GM19438 (cell line): ENCODE measurements around the gene NBAS.

ENCODE experiments used
- ATAC-seq: cut with Tn5 transposase; IDR thresholded peaks from one replicate; pipeline ENCODE4 v1.9.1; 2021; ENCODE audit warnings: low read depth; ENCODE audit not compliant: unreplicated experiment

The NBAS gene

DNA sequence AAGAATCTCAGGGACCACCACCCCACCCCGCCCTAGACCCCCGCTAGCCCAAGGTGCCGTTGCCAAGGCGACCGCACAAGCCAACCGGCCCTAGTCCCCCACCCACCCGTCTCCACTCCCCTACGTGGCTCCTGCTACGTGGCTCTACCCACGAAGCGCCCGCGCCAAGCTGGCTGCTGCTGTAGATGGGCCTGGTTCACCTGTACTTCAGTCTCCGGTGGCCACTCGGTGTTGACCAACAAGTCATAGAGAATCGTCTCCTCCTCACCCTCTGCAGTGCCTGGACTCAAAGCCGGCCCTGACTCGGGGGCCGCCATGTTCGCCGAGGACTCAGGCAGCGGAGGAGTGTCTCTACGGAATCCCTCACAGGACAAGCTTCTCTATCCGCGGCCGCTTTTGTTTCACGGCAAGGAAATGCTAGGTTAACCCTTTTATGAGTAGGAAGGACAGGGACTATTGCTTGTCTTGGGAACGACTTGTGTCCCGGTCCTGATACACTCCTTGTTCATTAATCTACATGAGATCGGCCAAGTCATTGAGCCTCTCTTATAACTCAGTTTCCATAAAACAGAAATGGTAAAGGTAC is at the start of gene NBAS:
Gene NBAS (minus strand): TSS at position 347 of the 586 bp plus-strand sequence. CDS start 30 bp downstream, at position 317.
- ATAC-seq: peak; percentile 84

DNA sequence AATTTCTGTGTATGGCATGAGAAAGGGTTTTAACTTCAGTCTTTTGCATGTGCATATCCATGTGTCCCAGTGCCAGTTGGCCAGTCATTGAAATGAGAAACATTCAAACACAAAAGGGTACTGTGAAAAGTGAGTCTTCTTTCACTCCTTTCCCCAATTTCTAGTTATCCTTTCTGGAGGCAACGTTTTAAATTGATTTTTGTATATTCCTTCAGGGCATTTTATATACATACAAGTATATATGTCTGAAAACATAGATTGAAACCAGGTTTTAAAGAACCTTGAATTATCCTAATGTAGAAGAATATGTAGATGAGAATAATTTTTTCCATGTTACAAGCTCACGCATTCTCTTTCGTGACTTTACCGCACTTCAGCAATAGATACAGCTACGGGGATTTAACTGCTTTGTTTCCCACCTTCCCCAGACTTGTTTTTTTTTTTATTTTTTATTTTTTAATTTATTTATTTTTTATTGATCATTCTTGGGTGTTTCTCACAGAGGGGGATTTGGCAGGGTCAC is 49.4 kb upstream of the NBAS start:
- no peak for ATAC-seq

GRCh38 chr2:15609341-15610042 is 48.4 kb upstream of the NBAS start:
- ATAC-seq: no peak

DNA sequence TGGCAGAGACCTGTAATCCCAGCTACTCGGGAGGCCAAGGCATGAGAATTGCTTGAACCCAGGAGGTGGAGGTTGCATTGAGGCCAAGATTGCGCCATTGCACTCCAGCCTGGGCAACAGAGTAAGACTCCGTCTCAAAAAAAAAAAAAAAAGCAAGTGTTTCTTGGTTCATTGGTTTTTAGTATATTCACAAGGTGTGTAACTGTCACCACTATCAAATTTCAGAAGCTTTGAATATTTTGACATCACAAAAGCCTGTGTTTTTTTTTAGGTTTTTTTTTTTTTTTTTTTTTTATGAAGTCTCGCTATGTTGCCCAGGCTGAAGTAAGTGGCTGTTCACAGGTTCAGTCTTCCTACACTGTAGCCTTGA is 47.2 kb upstream of the NBAS start:
- ATAC-seq: no peak

DNA sequence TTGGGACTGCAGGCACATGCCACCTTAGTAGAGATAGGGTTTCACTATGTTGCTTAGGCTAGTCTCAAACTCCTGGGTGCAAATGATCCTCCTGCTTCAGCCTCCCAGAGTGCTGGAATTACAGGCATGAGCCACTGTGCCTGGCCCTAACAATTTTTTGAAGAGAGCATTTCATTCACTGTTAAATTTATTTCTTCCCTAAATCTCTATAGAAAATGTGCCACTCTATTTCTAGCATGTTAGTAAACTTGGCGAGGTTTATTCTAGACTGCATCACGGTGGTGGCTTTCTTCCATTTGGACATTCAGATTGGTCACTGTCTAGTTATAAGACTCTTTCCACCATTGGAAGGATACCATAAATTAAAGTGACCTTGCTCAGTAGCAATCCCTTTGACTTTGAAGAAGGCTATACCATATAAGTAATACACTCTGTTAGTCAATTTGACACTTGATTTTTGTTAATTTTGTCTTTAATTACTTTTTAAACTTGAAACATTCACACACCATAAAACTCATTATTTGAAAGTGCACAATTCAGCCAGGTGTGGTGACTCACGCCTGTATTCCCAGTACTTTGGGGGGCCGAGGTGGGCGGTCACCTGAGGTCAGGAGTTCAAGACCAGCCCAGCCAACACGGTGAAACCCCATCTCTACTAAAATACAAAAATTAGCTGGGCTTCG is 46.7 kb upstream of the NBAS start:
- no peak for ATAC-seq

- ATAC-seq: no peak
Observed at GRCh38 chr2:15606481-15607441, 45.6 kb upstream of the NBAS start.

DNA sequence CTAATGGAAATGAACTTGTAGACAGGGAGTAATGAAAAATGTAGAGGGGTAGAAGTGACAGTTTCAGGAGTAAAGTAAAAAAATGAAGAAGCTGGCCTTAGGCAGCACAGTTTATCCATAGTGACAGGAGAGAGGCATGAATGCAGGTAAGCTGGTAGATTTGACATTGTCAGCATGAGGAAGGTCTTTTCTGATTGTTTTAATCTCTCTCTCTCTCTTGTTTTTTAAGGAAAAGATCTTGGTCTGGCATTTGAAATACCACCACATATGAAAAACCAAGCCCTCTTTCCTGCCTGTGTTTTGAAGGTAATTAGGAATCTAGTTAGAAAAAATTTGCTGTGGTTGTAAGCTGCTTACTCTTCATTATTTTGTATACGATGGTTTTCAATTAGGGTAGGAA is 44.6 kb upstream of the NBAS start:
- ATAC-seq: no peak

DNA sequence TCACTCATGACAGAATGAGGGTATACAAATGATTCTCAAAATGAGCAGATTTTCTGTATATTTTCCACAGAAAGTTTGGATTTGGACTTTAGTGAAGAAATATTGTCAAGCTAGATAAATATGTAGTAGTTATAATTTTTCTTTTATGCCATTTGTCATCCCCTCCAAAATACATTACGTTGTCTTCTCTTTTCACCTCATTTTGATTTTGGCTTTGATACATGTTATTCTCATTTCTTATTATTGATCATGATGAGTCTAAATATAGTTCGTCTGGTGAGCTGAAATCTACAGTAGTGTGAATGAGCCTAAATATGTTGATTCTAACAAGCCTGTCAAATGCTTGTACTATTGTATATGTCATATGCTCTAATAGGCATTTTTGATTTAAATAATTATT is 42.8 kb upstream of the NBAS start:
- no peak for ATAC-seq

DNA sequence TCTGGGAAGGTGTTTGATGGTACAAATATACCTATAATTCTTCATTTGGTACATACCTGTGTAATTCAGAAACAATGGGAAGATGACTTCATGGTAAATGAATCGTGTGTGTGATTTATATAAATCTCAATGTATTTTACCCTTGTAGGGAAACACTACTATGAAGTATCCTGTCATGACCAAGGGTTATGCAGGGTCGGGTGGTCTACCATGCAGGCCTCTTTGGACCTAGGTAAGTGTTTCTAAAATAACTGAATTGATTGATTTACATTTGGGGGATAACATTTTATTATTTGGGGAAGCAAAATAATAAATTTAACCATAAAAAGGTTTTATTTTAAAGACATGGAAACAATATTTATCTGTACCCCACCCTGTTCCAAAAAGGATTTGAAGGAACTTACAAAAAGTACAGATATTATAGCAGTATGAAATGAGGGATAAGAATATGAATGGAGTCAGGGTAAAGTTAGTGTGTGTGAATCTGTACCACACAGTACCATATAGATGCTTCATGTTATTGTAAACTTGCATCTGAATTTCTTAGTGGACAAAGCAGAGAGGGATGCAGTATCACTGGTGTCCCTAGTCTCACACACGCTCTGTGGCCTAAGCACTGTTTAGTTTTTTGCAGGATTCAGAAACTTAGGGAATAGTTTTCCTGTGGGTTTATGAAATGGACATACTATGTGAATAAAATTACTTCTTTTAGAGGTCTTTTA is 42.1 kb upstream of the NBAS start:
- ATAC-seq: no peak

DNA sequence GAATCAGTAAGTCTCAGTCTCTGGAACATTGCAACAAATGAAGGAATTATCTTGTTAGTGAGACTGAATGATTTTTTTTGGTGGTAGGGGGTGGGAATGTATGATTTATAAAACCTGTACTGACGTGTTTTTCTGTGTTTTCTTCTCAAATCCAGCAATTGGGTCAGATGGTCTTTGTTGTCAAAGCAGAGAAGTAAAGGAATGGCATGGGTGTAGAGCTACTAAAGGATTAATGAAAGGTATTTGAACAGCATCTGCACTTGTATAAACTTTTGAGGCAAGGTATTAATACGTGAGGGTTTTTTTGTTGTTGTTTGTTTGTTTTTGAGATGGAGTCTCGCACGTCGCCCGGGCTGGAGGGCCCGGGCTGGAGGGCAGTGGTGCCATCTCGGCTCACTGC is 41.3 kb upstream of the NBAS start:
- ATAC-seq: no peak

DNA sequence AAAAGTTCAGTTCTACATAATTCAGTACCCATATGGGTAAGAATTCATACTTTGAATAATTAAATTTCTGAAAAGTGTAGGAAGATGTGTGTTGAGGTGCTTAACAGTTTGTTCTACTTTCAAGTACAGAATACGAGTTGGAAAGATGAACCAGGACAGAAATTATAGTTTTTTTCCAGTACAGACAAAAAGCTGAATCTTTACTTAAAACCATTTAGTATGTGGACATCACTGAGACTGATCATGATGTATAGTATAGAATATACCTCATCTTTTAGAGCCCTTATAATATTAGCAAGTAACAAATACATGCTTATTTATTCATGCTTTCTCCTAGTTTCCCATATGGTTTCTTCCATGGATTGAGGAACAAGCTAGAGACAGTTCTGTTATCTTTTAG is 40.5 kb upstream of the NBAS start:
- no peak for ATAC-seq

- no peak for ATAC-seq
Observed at GRCh38 chr2:15599994-15600393, 38.9 kb upstream of the NBAS start.

- ATAC-seq: no peak
Observed at GRCh38 chr2:15596968-15597367, 35.8 kb upstream of the NBAS start.

- no peak for ATAC-seq
Observed at GRCh38 chr2:15596350-15596749, 35.2 kb upstream of the NBAS start.

GRCh38 chr2:15595936-15596335 is 34.8 kb upstream of the NBAS start:
- no peak for ATAC-seq

GRCh38 chr2:15595342-15595905 is 34.3 kb upstream of the NBAS start:
- ATAC-seq: no peak

DNA sequence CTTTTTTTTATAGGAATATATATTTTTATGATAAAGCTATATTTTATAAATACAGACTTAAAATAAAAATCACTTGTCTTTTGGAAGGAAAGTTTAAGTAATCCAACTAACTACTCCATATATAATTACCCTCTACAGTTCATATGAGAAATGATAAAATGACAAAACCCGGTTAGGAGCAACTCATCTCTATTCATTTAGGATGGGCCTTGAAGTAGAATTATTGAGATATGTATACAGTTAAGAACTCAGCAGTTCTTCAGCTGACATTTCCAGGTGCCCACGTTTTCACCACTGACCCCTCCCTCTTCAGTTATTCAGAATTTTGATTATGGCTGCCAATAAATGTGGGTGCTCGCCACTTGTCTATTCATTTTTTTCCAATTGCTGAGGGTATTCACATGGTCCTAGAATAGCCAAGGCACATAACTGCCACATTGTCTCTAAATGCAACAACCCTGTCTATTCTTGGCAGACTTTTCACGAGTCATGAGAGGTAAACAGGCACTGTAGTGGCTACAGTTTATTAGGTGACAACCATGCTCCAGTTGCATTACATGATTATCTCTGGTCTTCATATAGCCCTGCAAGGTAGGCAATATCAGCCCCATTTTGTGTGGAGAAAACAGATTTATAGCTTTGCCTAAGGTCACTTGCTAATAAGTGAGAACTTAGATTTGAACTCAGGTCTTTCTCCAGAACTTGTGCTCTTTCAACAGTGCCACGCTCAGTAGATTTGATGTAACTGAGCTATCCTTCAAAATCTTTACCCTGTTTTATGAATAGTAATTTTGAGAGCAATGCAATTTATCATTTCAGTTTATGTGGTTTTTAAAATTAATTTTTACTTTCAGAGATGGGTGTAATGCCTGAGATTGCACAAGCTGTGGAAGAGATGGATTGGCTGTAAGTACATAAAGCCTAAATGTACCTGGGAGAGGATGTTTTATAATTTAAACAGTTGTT is 33.4 kb upstream of the NBAS start:
- ATAC-seq: no peak

DNA sequence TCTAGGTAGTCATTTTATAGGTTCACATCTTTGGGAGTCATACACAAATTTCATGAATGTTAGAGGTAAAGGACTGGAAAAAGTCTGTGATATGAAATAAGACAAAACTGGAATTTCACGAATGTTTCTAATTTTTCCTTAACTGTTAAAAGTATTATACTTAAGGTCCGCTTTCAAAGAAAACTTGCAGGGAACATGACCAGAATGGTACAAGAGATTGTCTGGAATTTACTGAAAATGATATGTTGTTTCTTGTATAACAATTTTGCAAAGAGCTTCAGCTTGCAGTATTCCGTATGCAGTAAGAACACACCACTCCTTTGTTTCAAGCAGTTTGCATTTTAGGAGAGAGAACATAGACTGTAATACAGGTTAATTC is 32.2 kb upstream of the NBAS start:
- ATAC-seq: no peak
